ENCODE measurements around the gene SCUBE3. TPM values are rescaled to one million over a fixed set of nuclear protein-coding genes. Genes with fewer than 3 reads are reported as not detected.

SCUBE3 gene
- total RNA-seq, 1 experiment from 2014 or later = 0.05 TPM

DNA sequence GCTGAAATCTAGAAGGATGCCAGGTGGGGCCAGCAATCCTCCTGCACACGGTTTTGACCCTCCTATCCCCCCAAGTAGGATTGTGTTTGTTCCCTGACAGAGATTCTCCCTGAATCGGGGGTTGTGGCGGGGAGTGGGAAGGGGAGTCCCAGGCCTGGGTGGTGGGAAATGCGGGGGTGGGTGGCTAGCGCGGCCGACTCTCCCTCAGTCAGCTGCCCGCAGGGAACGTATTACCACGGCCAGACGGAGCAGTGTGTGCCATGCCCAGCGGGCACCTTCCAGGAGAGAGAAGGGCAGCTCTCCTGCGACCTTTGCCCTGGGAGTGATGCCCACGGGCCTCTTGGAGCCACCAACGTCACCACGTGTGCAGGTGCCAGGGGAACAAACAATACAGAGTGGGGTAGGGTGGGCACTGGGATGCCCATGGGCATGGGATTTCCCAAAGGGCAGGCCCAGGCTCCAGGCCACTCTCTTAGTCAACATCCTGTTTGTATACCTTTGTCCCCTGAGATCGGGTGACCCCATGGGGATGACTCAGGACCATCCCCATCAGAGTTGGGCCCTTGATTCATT, 29.7 kb downstream of the SCUBE3 start:
- Histone ChIP-seq H3K79me2 (ENCODE audit: insufficient read depth, low read length) (no peaks in the 10 kb centered on the region), H3K4me2 (ENCODE audit: low read length) (no peak overlapping the region), H3K9me2 (ENCODE audit: insufficient read depth) (no peaks in the 10 kb centered on the region), H3K9ac (ENCODE audit: low read length) (no peak overlapping the region), H3K9me3 (ENCODE audit: control insufficient read depth in 1 of 2, insufficient read depth in 1 of 2, low read depth in 1 of 2, low read length in 2 of 2) (no peaks in the 10 kb centered on the region), H3K4me3 (replicated peaks in 1 of 2; ENCODE audit: low read depth in 1 of 2, low read length in 2 of 2) (no peak overlapping the region), H3K27me3 (ENCODE audit: insufficient read depth, low read length) (no peaks in the 10 kb centered on the region), H4K20me1 (ENCODE audit: insufficient read depth) (no peaks in the 10 kb centered on the region), H2AFZ (ENCODE audit: low read depth, low read length, poor library complexity, severe bottlenecking) (no peak overlapping the region), H3K4me1 (ENCODE audit: control insufficient read depth in 1 of 2, insufficient read depth in 2 of 2, low read length in 2 of 2) (peaks cover 0 to 5% of the 10 kb centered on the region in 2 experiments; a peak in 1 of 4 replicates), H3K36me3 (ENCODE audit: control insufficient read depth in 1 of 2, insufficient read depth in 2 of 2, low read length in 2 of 2) (no peaks in the 10 kb centered on the region), H3K27ac (ENCODE audit: low read depth, low read length) (no peak overlapping the region)
- RAD21 ChIA-PET (ENCODE audit: low non-redundant PET in 1 of 2, low total read pairs in 2 of 2, uncharacterized antibody in 2 of 2, unreplicated experiment in 2 of 2) = no interaction called here
- TF ChIP-seq POLR2AphosphoS5 (IDR thresholded peaks at IDR 0.05; ENCODE audit: low read depth, low read length) = no peak
- TF ChIP-seq, protein P1, sequence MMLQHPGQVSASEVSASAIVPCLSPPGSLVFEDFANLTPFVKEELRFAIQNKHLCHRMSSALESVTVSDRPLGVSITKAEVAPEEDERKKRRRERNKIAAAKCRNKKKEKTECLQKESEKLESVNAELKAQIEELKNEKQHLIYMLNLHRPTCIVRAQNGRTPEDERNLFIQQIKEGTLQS (IDR thresholded peaks at IDR 0.05) = no peak
- TF ChIP-seq CEBPB (IDR thresholded peaks at IDR 0.05; ENCODE audit: low read depth) = no peak
- POLR2A ChIA-PET = no interaction called here
- CTCF ChIA-PET = no interaction called here
- ATAC-seq = no peak
- BruUV-seq (replicated peaks) = no TSS peak
- no peak for DNase-seq (ENCODE audit: low read depth, low spot score)
- intact Hi-C loops (cut with micrococcal nuclease) = no loop called here

DNA sequence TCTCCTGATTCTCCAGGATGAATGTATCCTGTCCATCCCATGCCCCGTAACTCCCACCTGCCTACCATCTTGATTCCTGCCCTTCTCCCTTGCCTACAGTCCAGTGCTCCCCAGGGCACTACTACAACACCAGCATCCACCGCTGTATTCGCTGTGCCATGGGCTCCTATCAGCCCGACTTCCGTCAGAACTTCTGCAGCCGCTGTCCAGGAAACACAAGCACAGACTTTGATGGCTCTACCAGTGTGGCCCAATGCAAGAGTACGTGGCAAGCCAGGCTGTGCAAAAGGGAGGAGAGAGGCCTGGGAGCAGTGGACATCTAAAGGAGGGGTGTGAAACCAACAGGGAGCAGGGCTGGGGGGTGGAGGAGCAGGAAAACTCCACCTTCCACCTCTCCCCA, 30.8 kb downstream of the SCUBE3 start:
- peaks cover 0 to 7% of the 10 kb centered on the region in 2 experiments; a peak in 1 of 4 replicates for H3K4me1 ChIP-seq (ENCODE audit: control insufficient read depth in 1 of 2, insufficient read depth in 2 of 2, low read length in 2 of 2)
- no peak overlapping the region for H3K4me3 ChIP-seq (replicated peaks in 1 of 2; ENCODE audit: low read depth in 1 of 2, low read length in 2 of 2)
- ChIA-PET POLR2A (no interaction called here), CTCF (no interaction called here), RAD21 (ENCODE audit: low non-redundant PET in 1 of 2, low total read pairs in 2 of 2, uncharacterized antibody in 2 of 2, unreplicated experiment in 2 of 2) (no interaction called here)
- H2AFZ ChIP-seq (ENCODE audit: low read depth, low read length, poor library complexity, severe bottlenecking) = no peak overlapping the region
- H3K9me2 ChIP-seq (ENCODE audit: insufficient read depth) = no peaks in the 10 kb centered on the region
- H3K79me2 ChIP-seq (ENCODE audit: insufficient read depth, low read length) = no peaks in the 10 kb centered on the region
- H3K27me3 ChIP-seq (ENCODE audit: insufficient read depth, low read length) = no peaks in the 10 kb centered on the region
- no peak overlapping the region for H3K9ac ChIP-seq (ENCODE audit: low read length)
- no peak for TF ChIP-seq RAD21 (IDR thresholded peaks at IDR 0.05; ENCODE audit: low read depth)
- TF ChIP-seq EGR1 (IDR thresholded peaks at IDR 0.05; ENCODE audit: low read depth) = no peak
- no peak for TF ChIP-seq FOSL1 (IDR thresholded peaks at IDR 0.05; ENCODE audit: low read depth)
- TF ChIP-seq EZH2phosphoT487 (IDR thresholded peaks at IDR 0.05; ENCODE audit: borderline replicate concordance) = no peak
- TF ChIP-seq, protein P2, sequence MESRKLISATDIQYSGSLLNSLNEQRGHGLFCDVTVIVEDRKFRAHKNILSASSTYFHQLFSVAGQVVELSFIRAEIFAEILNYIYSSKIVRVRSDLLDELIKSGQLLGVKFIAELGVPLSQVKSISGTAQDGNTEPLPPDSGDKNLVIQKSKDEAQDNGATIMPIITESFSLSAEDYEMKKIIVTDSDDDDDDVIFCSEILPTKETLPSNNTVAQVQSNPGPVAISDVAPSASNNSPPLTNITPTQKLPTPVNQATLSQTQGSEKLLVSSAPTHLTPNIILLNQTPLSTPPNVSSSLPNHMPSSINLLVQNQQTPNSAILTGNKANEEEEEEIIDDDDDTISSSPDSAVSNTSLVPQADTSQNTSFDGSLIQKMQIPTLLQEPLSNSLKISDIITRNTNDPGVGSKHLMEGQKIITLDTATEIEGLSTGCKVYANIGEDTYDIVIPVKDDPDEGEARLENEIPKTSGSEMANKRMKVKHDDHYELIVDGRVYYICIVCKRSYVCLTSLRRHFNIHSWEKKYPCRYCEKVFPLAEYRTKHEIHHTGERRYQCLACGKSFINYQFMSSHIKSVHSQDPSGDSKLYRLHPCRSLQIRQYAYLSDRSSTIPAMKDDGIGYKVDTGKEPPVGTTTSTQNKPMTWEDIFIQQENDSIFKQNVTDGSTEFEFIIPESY (IDR thresholded peaks at IDR 0.05; ENCODE audit: extremely low read depth, insufficient replicate concordance, low read length) = no peak
- TF ChIP-seq ELF1 (IDR thresholded peaks at IDR 0.05; ENCODE audit: borderline replicate concordance, low read depth) = no peak
- no peak for TF ChIP-seq POLR2AphosphoS5 (IDR thresholded peaks at IDR 0.05; ENCODE audit: low read depth, low read length)
- TF ChIP-seq, protein P3, sequence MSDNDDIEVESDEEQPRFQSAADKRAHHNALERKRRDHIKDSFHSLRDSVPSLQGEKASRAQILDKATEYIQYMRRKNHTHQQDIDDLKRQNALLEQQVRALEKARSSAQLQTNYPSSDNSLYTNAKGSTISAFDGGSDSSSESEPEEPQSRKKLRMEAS (IDR thresholded peaks at IDR 0.05) = no peak
- H3K9me3 ChIP-seq (ENCODE audit: control insufficient read depth in 1 of 2, insufficient read depth in 1 of 2, low read depth in 1 of 2, low read length in 2 of 2) = no peaks in the 10 kb centered on the region
- no peaks in the 10 kb centered on the region for H3K36me3 ChIP-seq (ENCODE audit: control insufficient read depth in 1 of 2, insufficient read depth in 2 of 2, low read length in 2 of 2)
- ATAC-seq (no peak), DNase-seq (ENCODE audit: low read depth, low spot score) (no peak)
- no TSS peak for BruUV-seq (replicated peaks)
- H3K27ac ChIP-seq (ENCODE audit: low read depth, low read length) = no peak overlapping the region
- H4K20me1 ChIP-seq (ENCODE audit: insufficient read depth) = no peaks in the 10 kb centered on the region
- H3K4me2 ChIP-seq (ENCODE audit: low read length) = no peak overlapping the region
- intact Hi-C loops (cut with micrococcal nuclease) = no loop called here

Data from HCT116 (cell line).